Activated CD8-positive, alpha-beta memory T cell treated with anti-CD3 and anti-CD28 coated beads, Interleukin-2, amount 10 ng/mL, durations not matched to agents 7 days and 5 days (primary cell): ENCODE data around the gene MFSD6. TPM values are rescaled to one million over a fixed set of nuclear protein-coding genes. Genes with fewer than 3 reads are reported as not detected.

ENCODE experiments used
- ATAC-seq: fragments of 150-1000 bp; cut with Tn5 transposase; one replicate; pipeline ENCODE4 v1.10.0; 2021; ENCODE audit warnings: moderate library complexity
- CTCF ChIA-PET: fragments of 350-600 bp; sonication (Branson Sonifier 250); formaldehyde crosslinking; loops from one replicate; lab custom pipeline; 2021; ENCODE audit warnings: antibody characterized with exemption; lab: Charles Lee
- DNase-seq: peaks from one replicate; pipeline ENCODE4 v3.0.0-alpha.2; 2020
- H3K27ac Mint-ChIP-seq: one replicate; pipeline ENCODE4 v1.8.0; 2021; ENCODE audit warnings: mild to moderate bottlenecking, mixed read lengths
- H3K27me3 Mint-ChIP-seq: one replicate; pipeline ENCODE4 v1.8.0; 2021; ENCODE audit warnings: mixed read lengths
- H3K36me3 Mint-ChIP-seq: one replicate; pipeline ENCODE4 v1.8.0; 2021; ENCODE audit warnings: mild to moderate bottlenecking, mixed read lengths
- H3K4me1 Mint-ChIP-seq: one replicate; pipeline ENCODE4 v1.8.0; 2021; ENCODE audit warnings: mixed read lengths
- H3K4me3 Mint-ChIP-seq: one replicate; pipeline ENCODE4 v1.8.0; 2021; ENCODE audit warnings: mild to moderate bottlenecking, moderate library complexity, mixed read lengths
- H3K9me3 Mint-ChIP-seq: one replicate; pipeline ENCODE4 v1.8.0; 2022; ENCODE audit warnings: low read depth, mixed read lengths
- total RNA-seq, 2 experiments: library from RNA; stranded (reverse); gene quantifications; one replicate each; pipeline ENCODE4 v1.2.3, GENCODE V29; 2021

MFSD6 gene
- total RNA-seq, 2 experiments from 2014 or later = 53.1 to 56.4 TPM

DNA sequence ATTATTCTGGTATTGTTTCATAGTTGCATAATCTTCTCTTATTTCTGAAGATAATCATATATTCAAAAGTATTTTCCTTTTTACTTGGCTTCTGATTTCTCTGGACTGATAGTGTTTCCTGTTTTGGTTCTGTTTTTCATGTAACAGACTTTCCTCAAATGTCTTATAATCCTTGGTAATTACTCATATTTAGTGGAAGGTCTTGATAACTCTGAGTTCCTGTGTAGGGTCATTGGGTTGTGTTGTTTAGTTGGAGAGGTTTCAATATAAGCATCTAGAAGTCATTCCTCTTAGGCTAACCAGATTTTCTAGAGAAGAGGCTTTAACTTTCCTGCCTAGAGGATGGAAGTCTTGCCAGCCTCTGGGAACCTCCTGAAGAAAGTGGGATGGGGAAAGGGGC lies 23.8 kb downstream of the MFSD6 start:
- no peak for DNase-seq
- peaks cover 45% of the 10 kb centered on the region for H3K36me3 Mint-ChIP-seq
- no peak overlapping the region for H3K27ac Mint-ChIP-seq
- H3K27me3 Mint-ChIP-seq = no peaks in the 10 kb centered on the region
- peaks cover 47% of the 10 kb centered on the region for H3K4me1 Mint-ChIP-seq
- CTCF ChIA-PET = interaction anchor here (1.4 kb wide), 1 partner anchor 27 kb away, joined by 3 read pairs; no protein-coding TSS in a partner anchor
- peaks cover 4% of the 10 kb centered on the region for H3K9me3 Mint-ChIP-seq
- no peak overlapping the region for H3K4me3 Mint-ChIP-seq
- no peak for ATAC-seq

GRCh38 chr2:190432567-190433231 lies 24.5 kb downstream of the MFSD6 start:
- H3K27me3 Mint-ChIP-seq = no peaks in the 10 kb centered on the region
- peaks cover 47% of the 10 kb centered on the region for H3K36me3 Mint-ChIP-seq
- no peak for ATAC-seq
- DNase-seq = no peak
- CTCF ChIA-PET = interaction anchor here (1.4 kb wide), 2 partner anchors 17 to 26 kb away, joined by 3 to 7 read pairs; no protein-coding TSS in a partner anchor
- no peak overlapping the region for H3K4me3 Mint-ChIP-seq
- peaks cover 47% of the 10 kb centered on the region for H3K4me1 Mint-ChIP-seq
- peaks cover 4% of the 10 kb centered on the region for H3K9me3 Mint-ChIP-seq
- H3K27ac Mint-ChIP-seq = no peak overlapping the region

GRCh38 chr2:190435031-190435670 lies 27.0 kb downstream of the MFSD6 start:
- CTCF ChIA-PET = no interaction called here
- Mint-ChIP-seq H3K4me3 (no peak overlapping the region), H3K36me3 (peaks cover 49% of the 10 kb centered on the region), H3K27me3 (no peaks in the 10 kb centered on the region), H3K4me1 (peaks cover 46% of the 10 kb centered on the region), H3K9me3 (no peaks in the 10 kb centered on the region), H3K27ac (no peak overlapping the region)
- ATAC-seq (no peak), DNase-seq (no peak)

- Mint-ChIP-seq H3K27me3 (no peaks in the 10 kb centered on the region), H3K36me3 (peaks cover 52% of the 10 kb centered on the region), H3K4me3 (no peak overlapping the region), H3K27ac (no peak overlapping the region), H3K9me3 (no peaks in the 10 kb centered on the region), H3K4me1 (peaks cover 47% of the 10 kb centered on the region)
- DNase-seq (no peak), ATAC-seq (no peak)
- CTCF ChIA-PET = no interaction called here
These were observed 28.4 kb downstream of the MFSD6 start for GRCh38 chr2:190436557-190436956.

DNA sequence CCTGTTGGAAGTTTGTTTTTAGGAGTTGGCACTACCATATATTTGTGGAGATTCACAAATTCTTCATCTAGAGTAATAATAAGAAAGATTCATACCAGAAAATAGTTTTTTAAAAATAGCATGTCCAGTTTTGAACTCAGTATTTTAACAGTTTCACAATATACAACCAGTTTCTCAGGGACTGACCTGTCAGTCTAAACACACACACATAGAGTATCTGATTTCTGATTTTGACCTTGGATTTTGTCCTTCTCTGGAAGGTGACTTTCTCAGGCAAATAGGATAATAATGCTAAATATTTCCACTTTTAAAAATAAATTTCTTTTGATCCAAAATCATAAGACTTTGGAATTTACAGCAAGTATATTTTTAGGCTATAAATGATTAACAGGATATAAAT lies 32.0 kb downstream of the MFSD6 start:
- H3K36me3 Mint-ChIP-seq = peaks cover 45% of the 10 kb centered on the region
- ATAC-seq (no peak), DNase-seq (no peak)
- H3K27me3 Mint-ChIP-seq = no peaks in the 10 kb centered on the region
- H3K4me3 Mint-ChIP-seq = no peak overlapping the region
- no peaks in the 10 kb centered on the region for H3K9me3 Mint-ChIP-seq
- no peak overlapping the region for H3K27ac Mint-ChIP-seq
- CTCF ChIA-PET = no interaction called here
- peaks cover 30% of the 10 kb centered on the region for H3K4me1 Mint-ChIP-seq

DNA sequence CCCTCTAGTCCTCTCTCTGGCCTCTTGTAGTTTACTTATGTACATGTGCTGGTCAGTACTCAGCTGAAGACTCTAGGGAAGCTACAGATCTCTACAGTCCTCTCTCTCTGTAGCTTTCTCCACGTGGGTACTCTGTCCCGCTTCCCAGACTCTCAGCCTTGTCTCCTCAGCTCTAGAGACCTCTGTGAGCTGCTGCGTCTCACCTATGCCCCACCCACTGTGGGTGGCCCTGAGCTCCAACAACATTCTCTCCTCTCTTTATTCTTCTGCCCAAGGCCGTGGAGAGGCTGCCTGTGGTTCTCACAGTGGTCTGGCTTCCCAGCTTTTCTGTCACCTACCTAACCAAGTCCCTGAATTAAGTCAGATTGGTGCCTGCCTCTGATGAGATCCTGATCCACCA lies 33.4 kb downstream of the MFSD6 start:
- no peak overlapping the region for H3K27ac Mint-ChIP-seq

GRCh38 chr2:190443055-190443454 lies 34.9 kb downstream of the MFSD6 start:
- Mint-ChIP-seq H3K27me3 (no peaks in the 10 kb centered on the region), H3K9me3 (no peaks in the 10 kb centered on the region), H3K4me3 (no peak overlapping the region), H3K27ac (no peak overlapping the region), H3K36me3 (peaks cover 23% of the 10 kb centered on the region), H3K4me1 (peaks cover 16% of the 10 kb centered on the region)
- DNase-seq = no peak
- ATAC-seq = no peak
- CTCF ChIA-PET = no interaction called here

More for the DNA sequence above, 33.4 kb downstream of the MFSD6 start:
- ATAC-seq = no peak
- Mint-ChIP-seq H3K4me3 (no peak overlapping the region), H3K27me3 (no peaks in the 10 kb centered on the region), H3K4me1 (peaks cover 19% of the 10 kb centered on the region), H3K36me3 (peaks cover 34% of the 10 kb centered on the region), H3K9me3 (no peaks in the 10 kb centered on the region)
- CTCF ChIA-PET = no interaction called here
- no peak for DNase-seq

DNA sequence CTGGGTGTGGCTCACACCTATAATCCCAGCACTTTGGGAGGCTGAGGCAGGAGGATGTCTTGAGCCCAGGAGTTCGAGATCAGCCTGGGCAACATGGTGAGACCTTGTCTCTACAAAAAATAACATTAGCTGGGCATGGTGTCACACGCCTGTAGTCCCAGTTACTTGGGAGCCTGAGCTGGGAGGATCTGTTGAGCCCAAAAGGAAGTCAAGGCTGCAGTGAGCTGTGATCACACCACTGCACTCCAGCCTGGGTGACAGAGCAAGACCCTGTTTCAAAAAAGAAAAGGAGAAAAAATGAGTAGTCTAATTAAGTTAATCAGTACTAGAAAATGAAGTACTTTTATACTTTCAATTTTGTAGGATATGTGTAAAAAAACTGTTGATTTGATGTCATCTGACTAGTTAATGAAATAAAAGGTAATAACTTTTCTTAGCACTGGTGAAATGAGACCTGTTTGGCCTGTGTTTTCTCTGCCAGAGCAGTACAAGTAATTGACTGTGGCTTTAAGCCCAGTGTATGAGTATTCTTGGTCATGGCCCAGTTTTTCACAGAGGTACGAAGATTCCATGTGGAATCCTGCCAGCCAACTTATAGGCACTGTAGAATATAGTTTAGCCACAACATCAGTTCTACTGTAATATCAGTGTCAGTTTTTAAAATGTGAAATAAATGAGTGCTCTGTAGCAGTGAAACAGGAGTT lies 35.8 kb downstream of the MFSD6 start:
- H3K36me3 Mint-ChIP-seq = peaks cover 21% of the 10 kb centered on the region
- DNase-seq = no peak
- no peak overlapping the region for H3K27ac Mint-ChIP-seq
- peaks cover 16% of the 10 kb centered on the region for H3K4me1 Mint-ChIP-seq
- H3K9me3 Mint-ChIP-seq = no peaks in the 10 kb centered on the region
- CTCF ChIA-PET = interaction anchor here (0.6 kb wide), 1 partner anchor 43 kb away, joined by 3 read pairs; no protein-coding TSS in a partner anchor
- no peak for ATAC-seq
- no peak overlapping the region for H3K4me3 Mint-ChIP-seq
- no peaks in the 10 kb centered on the region for H3K27me3 Mint-ChIP-seq

DNA sequence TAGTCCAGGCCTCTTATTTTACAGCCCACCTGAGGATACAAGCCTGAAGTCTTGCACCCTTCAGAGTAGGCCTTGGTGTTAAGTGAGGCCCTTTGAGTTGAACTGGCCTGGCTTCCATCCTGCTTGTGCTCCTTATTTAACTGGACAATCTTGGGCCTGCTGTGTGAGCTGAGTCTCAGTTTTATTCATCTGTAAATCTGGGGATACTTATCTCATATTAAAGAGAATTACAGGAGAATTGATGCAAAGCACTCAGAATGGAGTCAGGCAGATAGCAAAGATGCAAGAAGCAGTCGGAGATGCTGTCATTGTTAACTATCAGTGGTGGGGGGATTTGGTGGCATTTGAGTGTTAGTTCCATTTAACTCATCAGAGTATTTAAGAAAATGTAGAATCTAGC lies 36.8 kb downstream of the MFSD6 start:
- no peak for ATAC-seq
- no peak overlapping the region for H3K4me3 Mint-ChIP-seq
- peaks cover 14% of the 10 kb centered on the region for H3K4me1 Mint-ChIP-seq
- DNase-seq = no peak
- H3K9me3 Mint-ChIP-seq = no peaks in the 10 kb centered on the region
- no peak overlapping the region for H3K27ac Mint-ChIP-seq
- peaks cover 14% of the 10 kb centered on the region for H3K36me3 Mint-ChIP-seq
- CTCF ChIA-PET = no interaction called here
- H3K27me3 Mint-ChIP-seq = no peaks in the 10 kb centered on the region

DNA sequence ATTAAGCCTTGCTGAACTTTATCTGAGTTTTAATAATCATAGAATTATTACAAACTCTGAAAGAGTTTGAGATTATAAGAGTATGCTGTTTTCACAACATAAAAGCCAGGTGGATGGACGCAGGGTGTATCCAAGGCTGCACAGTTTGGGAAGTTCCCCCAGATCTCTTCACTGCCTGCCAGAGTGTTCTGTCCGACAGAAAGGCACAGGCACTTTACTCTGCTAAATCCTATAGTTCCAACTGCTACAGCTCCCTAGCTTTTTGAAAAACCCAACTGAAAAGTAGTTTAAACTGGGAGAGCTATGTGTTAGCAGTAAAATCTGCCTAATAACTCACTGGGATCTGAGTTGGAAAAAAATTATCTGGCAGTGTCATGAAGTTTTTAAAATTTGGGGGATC lies 38.0 kb downstream of the MFSD6 start:
- H3K27ac Mint-ChIP-seq = no peak overlapping the region
- no peak overlapping the region for H3K4me3 Mint-ChIP-seq
- DNase-seq = no peak
- H3K4me1 Mint-ChIP-seq = peaks cover 16% of the 10 kb centered on the region
- H3K9me3 Mint-ChIP-seq = no peaks in the 10 kb centered on the region
- H3K36me3 Mint-ChIP-seq = peaks cover 12% of the 10 kb centered on the region
- no peak for ATAC-seq
- CTCF ChIA-PET = interaction anchor here (1.1 to 1.5 kb wide), 2 partner anchors 11 to 14 kb away, joined by 3 read pairs; no protein-coding TSS in a partner anchor
- H3K27me3 Mint-ChIP-seq = no peaks in the 10 kb centered on the region

DNA sequence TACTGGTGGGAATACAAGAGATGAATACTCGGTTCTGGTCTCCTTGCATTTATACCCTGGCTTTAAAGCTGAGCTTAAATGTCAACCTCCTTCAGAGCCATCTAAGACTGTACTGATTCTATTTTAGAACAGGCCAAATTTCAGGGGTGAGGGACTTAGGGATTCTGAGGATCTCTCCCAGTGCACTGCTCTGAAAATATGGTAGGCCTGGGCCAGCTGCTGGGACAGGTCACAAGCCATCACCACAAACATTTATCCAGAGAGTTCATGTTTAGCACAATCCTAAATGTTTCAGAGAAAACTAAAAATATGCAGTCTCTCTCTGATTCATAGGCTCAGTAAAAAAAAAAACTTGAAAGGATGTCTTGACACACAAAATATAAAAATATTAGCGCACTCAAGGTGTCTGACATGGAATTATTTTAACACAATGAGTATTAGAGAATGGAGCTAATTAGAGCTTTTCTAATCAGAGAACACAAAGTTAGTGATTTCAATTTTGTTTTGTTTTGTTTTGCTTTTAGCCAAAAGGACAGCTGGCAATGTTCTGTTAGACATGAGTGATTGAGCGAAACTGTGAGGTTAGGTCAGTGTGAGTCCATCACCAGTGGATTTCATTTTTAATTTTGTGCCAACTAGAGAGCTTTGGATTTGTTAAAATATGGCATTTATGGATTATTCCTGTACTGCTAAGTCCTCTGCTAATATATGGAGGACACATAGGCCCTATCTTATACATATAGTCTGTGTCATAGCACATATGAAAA lies 38.8 kb downstream of the MFSD6 start:
- CTCF ChIA-PET = interaction anchor here (0.6 to 1.5 kb wide), 3 partner anchors 14 to 70 kb away, joined by 3 read pairs; no protein-coding TSS in a partner anchor
- no peaks in the 10 kb centered on the region for H3K27me3 Mint-ChIP-seq
- ATAC-seq (no peak), DNase-seq (no peak)
- H3K9me3 Mint-ChIP-seq = no peaks in the 10 kb centered on the region
- no peak overlapping the region for H3K4me3 Mint-ChIP-seq
- H3K4me1 Mint-ChIP-seq = peaks cover 20% of the 10 kb centered on the region
- no peak overlapping the region for H3K27ac Mint-ChIP-seq
- peaks cover 18% of the 10 kb centered on the region for H3K36me3 Mint-ChIP-seq

GRCh38 chr2:190447766-190448165 lies 39.6 kb downstream of the MFSD6 start:
- H3K27ac Mint-ChIP-seq = no peak overlapping the region

GRCh38 chr2:190449925-190450324 lies 41.8 kb downstream of the MFSD6 start:
- no peak overlapping the region for H3K4me3 Mint-ChIP-seq
- DNase-seq (no peak), ATAC-seq (no peak)
- no peaks in the 10 kb centered on the region for H3K27me3 Mint-ChIP-seq
- H3K9me3 Mint-ChIP-seq = no peaks in the 10 kb centered on the region
- peaks cover 16% of the 10 kb centered on the region for H3K4me1 Mint-ChIP-seq
- H3K27ac Mint-ChIP-seq = no peak overlapping the region
- CTCF ChIA-PET = interaction anchor here (0.7 kb wide), 1 partner anchor 37 kb away, joined by 3 read pairs; no protein-coding TSS in a partner anchor
- H3K36me3 Mint-ChIP-seq = peaks cover 29% of the 10 kb centered on the region

More at GRCh38 chr2:190447766-190448165, 39.6 kb downstream of the MFSD6 start:
- Mint-ChIP-seq H3K9me3 (no peaks in the 10 kb centered on the region), H3K36me3 (peaks cover 14% of the 10 kb centered on the region), H3K27me3 (no peaks in the 10 kb centered on the region), H3K4me3 (no peak overlapping the region), H3K4me1 (peaks cover 20% of the 10 kb centered on the region)
- CTCF ChIA-PET = interaction anchor here (0.6 kb wide), 1 partner anchor 69 kb away, joined by 3 read pairs; no protein-coding TSS in a partner anchor
- no peak for DNase-seq
- no peak for ATAC-seq
